GM19452 (cell line): ENCODE results near the gene THBS2.
"Not testable (repeated sequence)": the region's sequence is repeated elsewhere in the genome, so short reads cannot be mapped to it uniquely, and the experiment has no call there.

Source experiments
- ATAC-seq: cut with Tn5 transposase; IDR thresholded peaks from one replicate; pipeline ENCODE4 v1.9.1; 2021; ENCODE audit not compliant: unreplicated experiment

Gene THBS2

GRCh38 chr6:169253337-169254238, at the start of gene THBS2:
TSS of gene THBS2 (minus strand) at chr6:169253846. CDS start at chr6:169250784, 3,062 bp downstream.
- ATAC-seq = no peak

- no peak for ATAC-seq
Observed at GRCh38 chr6:169302716-169303115, 49.1 kb upstream of the THBS2 start.

GRCh38 chr6:169302255-169302654, 48.6 kb upstream of the THBS2 start:
- ATAC-seq = no peak

GRCh38 chr6:169300916-169301315, 47.3 kb upstream of the THBS2 start:
- no peak for ATAC-seq

GRCh38 chr6:169298626-169299025, 45.0 kb upstream of the THBS2 start:
- ATAC-seq = not testable (repeated sequence)

GRCh38 chr6:169296622-169297021, 43.0 kb upstream of the THBS2 start:
- no peak for ATAC-seq

- no peak for ATAC-seq
Observed at GRCh38 chr6:169296170-169296569, 42.5 kb upstream of the THBS2 start.

- ATAC-seq = no peak
Observed at GRCh38 chr6:169293196-169293595, 39.5 kb upstream of the THBS2 start.

GRCh38 chr6:169292338-169293124, 38.9 kb upstream of the THBS2 start:
- no peak for ATAC-seq

GRCh38 chr6:169291646-169292337, 38.1 kb upstream of the THBS2 start:
- no peak for ATAC-seq

GRCh38 chr6:169291148-169291547, 37.5 kb upstream of the THBS2 start:
- no peak for ATAC-seq

- ATAC-seq = no peak
Observed at GRCh38 chr6:169289619-169290339, 36.1 kb upstream of the THBS2 start.

- no peak for ATAC-seq
Observed at GRCh38 chr6:169289257-169289618, 35.6 kb upstream of the THBS2 start.

- no peak for ATAC-seq
Observed at GRCh38 chr6:169288591-169288990, 34.9 kb upstream of the THBS2 start.

- no peak for ATAC-seq
Observed at GRCh38 chr6:169287675-169288074, 34.0 kb upstream of the THBS2 start.

- no peak for ATAC-seq
Observed at GRCh38 chr6:169286961-169287360, 33.3 kb upstream of the THBS2 start.

- ATAC-seq = no peak
Observed at GRCh38 chr6:169285165-169285564, 31.5 kb upstream of the THBS2 start.

- ATAC-seq = no peak
Observed at GRCh38 chr6:169283924-169284323, 30.3 kb upstream of the THBS2 start.

- no peak for ATAC-seq
Observed at GRCh38 chr6:169282043-169282442, 28.4 kb upstream of the THBS2 start.

- ATAC-seq = no peak
Observed at GRCh38 chr6:169277619-169278018, 24.0 kb upstream of the THBS2 start.

- no peak for ATAC-seq
Observed at GRCh38 chr6:169274781-169275180, 21.1 kb upstream of the THBS2 start.
